ENCODE data around the gene TESK2.
A peak's percentile ranks its signal among the peaks of the same experiment; 100 is the strongest.

TESK2 gene

DNA sequence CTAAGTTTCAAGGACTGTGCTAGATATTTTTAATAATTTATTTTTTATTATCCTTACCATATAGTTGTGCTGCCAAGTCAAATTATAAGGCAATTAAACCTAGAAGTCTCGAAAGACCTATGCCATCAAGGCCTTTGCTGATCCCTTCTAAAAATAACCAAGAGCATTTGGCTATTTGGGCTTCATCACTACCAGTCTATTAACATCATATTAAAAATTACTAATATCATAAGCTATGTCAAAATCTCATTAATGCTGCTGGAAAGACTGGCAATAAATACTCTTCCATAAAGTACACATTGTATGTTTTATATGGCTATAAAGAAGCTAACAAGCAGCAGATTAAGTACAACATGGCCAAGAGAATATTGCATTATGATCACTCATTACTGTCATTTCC, 107.8 kb downstream of the TESK2 start:
- TF ChIP-seq, protein P1, sequence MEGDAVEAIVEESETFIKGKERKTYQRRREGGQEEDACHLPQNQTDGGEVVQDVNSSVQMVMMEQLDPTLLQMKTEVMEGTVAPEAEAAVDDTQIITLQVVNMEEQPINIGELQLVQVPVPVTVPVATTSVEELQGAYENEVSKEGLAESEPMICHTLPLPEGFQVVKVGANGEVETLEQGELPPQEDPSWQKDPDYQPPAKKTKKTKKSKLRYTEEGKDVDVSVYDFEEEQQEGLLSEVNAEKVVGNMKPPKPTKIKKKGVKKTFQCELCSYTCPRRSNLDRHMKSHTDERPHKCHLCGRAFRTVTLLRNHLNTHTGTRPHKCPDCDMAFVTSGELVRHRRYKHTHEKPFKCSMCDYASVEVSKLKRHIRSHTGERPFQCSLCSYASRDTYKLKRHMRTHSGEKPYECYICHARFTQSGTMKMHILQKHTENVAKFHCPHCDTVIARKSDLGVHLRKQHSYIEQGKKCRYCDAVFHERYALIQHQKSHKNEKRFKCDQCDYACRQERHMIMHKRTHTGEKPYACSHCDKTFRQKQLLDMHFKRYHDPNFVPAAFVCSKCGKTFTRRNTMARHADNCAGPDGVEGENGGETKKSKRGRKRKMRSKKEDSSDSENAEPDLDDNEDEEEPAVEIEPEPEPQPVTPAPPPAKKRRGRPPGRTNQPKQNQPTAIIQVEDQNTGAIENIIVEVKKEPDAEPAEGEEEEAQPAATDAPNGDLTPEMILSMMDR (IDR thresholded peaks at IDR 0.05; ENCODE audit: insufficient read depth, low read depth, low read length, missing control alignments), result no peak
- no peak overlapping the region for H3K4me3 ChIP-seq (ENCODE audit: low read length)
- no peak for DNase-seq (ENCODE audit: low read depth)

DNA sequence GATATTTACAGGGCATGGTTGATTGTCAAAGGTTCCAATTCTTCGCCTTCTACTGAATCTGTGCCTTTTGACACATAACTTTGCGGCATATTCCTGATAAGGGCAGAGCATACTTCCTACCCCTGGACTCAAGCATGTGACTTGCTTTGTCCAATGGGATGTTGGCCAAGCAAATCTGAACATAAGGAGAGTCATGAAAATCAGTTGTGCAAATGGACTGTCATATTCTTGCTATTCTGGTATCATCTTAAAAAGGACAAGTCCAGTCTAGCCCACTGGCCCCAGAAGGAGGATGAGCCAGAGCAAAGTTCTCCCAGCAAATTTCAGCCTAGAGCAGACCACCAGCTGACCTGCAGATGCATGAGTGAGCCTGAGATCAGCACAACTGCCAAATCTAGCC, 109.7 kb downstream of the TESK2 start:
- no peak overlapping the region for H3K4me3 ChIP-seq (ENCODE audit: low read length)
- peak; percentile 91 for DNase-seq (ENCODE audit: low read depth)
- TF ChIP-seq, protein P1 (IDR thresholded peaks at IDR 0.05; ENCODE audit: insufficient read depth, low read depth, low read length, missing control alignments), result no peak

DNA sequence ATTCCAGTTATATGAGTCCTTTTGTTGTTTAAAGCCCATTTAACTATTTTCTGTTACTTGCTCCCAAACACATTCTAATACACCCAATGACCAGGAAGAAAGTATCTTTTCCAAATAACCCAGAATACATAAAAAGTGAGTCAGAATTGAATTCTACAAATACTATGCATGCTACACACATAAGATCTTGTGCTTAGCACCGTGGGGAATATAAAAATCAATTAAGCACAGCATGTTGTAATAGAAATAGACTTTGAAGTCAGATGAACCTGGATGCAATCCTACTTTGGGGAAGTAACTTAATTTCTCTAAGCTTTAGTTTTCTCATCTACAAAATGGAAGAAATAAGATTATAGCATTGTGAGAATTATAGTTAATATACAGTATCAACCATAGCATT, 110.2 kb downstream of the TESK2 start:
- no peak overlapping the region for H3K4me3 ChIP-seq (ENCODE audit: low read length)
- no peak for DNase-seq (ENCODE audit: low read depth)
- TF ChIP-seq, protein P1 (IDR thresholded peaks at IDR 0.05; ENCODE audit: insufficient read depth, low read depth, low read length, missing control alignments), result no peak

DNA sequence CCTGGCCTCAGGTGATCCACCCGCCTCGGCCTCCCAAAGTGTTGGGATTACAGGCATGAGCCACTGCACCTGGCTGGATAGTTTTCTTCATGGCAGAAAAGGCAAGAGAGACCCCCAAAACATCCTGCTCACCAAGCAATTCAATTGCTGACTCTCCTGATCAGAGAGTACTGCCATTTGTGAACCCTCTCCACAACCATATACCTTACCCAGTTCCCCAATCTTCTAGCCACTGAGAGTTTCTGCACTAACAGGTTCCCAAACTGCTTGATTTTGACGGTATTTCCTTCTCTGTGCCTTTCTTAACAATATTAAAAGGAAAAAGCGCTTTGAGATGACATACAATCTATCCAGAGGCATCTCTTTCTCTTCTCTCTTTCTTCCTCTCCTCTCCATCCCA, 110.8 kb downstream of the TESK2 start:
- no peak for DNase-seq (ENCODE audit: low read depth)
- H3K4me3 ChIP-seq (ENCODE audit: low read length), result no peak overlapping the region
- TF ChIP-seq, protein P1 (IDR thresholded peaks at IDR 0.05; ENCODE audit: insufficient read depth, low read depth, low read length, missing control alignments), result no peak

DNA sequence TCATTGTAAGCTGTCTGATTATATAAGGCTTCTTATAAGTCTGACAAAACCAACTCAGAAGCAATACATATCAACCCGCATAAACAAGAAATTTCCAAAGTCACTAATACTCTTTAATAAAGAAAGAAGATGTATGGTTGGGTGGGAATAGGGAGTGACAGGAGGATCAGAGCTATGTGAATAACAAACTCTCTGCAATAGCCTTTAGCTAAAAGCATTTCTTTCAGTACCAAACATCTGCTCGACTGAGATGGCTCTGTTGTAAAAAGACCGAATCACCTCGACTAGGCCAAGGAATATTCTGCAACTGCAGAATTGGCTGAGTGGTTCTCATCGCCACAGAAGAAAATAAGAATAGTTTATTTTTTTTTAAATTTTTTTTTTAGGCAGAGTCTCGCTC, 111.4 kb downstream of the TESK2 start:
- TF ChIP-seq, protein P1 (IDR thresholded peaks at IDR 0.05; ENCODE audit: insufficient read depth, low read depth, low read length, missing control alignments), result no peak
- H3K4me3 ChIP-seq (ENCODE audit: low read length), result no peak overlapping the region
- no peak for DNase-seq (ENCODE audit: low read depth)

DNA sequence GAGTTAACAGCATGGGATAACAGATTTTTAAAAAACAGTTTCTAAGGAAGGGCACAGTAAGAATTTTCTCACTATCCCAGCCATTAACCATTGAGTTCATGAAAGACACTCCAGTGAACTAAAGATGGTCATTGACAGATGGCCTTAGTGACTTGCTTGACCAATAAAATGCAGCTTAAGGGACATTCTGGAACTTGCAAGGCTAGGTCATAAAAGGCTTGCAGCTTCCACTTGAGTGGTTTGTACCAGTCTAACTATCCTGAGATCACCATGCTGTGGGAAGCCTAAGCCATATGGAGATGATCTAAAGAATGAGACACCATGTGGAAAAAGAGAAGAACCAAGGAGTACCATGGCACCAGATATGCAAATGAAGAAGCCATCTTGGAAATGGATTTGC, 112.8 kb downstream of the TESK2 start:
- no peak overlapping the region for H3K4me3 ChIP-seq (ENCODE audit: low read length)
- no peak for DNase-seq (ENCODE audit: low read depth)
- TF ChIP-seq, protein P1 (IDR thresholded peaks at IDR 0.05; ENCODE audit: insufficient read depth, low read depth, low read length, missing control alignments), result no peak

Measured in epithelial cell of esophagus (primary cell).